Stimulated activated effector memory CD8-positive, alpha-beta T cell treated with anti-CD3 and anti-CD28 coated beads, Interleukin-12 subunit alpha, Interleukin-12 subunit beta, amount 100 ng/mL, for 72 hours (primary cell): ENCODE results near the gene HMOX1.

ENCODE experiments used
- ATAC-seq: fragments of 150-1000 bp; cut with Tn5 transposase; 2 replicates; pipeline ENCODE4 v1.10.0; 2021
- DNase-seq, 2 donors: peaks; one replicate each; pipeline ENCODE4 v3.0.0; 2021 to 2022; ENCODE audit warnings: low spot score in 2 of 2
- H3K27ac Mint-ChIP-seq: one replicate; pipeline ENCODE4 v1.8.0; 2022; ENCODE audit warnings: mild to moderate bottlenecking, mixed read lengths
- H3K36me3 Mint-ChIP-seq: one replicate; pipeline ENCODE4 v1.8.0; 2022; ENCODE audit warnings: mild to moderate bottlenecking, mixed read lengths
- H3K4me1 Mint-ChIP-seq: one replicate; pipeline ENCODE4 v1.8.0; 2022; ENCODE audit warnings: mixed read lengths
- H3K4me3 Mint-ChIP-seq: one replicate; pipeline ENCODE4 v1.8.0; 2022; ENCODE audit warnings: mild to moderate bottlenecking, mixed read lengths
- H3K9me3 Mint-ChIP-seq: one replicate; pipeline ENCODE4 v1.8.0; 2022; ENCODE audit warnings: mixed read lengths

Gene HMOX1

DNA sequence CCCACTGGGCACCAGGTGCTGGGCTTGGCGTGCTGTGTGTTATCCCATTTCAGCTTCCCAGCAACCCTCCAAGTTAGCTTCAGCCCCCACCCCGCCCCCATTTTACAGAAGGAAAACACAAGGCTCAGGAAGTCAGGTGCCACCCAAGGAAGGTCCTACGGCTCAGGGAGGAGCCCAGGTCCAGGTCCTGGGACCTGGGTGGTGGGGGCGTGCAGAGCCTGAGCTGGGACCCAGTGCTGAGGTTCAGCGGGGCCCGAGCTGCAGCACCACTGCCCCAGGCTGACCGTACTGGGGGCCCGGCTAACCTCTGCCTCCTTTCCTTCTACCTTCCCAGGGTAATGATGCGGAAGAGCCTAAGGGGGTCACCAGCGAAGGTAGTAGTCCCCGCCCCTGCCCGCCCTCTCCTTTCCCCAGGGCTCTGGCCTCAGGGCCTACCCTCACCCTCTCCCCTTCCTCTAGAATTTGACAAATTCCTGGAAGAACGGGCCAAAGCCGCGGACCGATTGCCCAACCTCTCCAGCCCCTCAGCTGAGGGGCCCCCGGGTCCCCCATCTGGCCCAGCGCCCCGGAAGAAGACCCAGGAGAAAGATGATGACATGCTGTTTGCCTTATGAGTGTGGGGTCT lies 34.2 kb upstream of the HMOX1 start:
- DNase-seq (no peak), ATAC-seq (no peak)
- Mint-ChIP-seq H3K4me1 (peaks cover 19% of the 10 kb centered on the region), H3K9me3 (no peaks in the 10 kb centered on the region), H3K36me3 (no peaks in the 10 kb centered on the region), H3K27ac (peak overlapping the region; percentile 68), H3K4me3 (no peak overlapping the region)

DNA sequence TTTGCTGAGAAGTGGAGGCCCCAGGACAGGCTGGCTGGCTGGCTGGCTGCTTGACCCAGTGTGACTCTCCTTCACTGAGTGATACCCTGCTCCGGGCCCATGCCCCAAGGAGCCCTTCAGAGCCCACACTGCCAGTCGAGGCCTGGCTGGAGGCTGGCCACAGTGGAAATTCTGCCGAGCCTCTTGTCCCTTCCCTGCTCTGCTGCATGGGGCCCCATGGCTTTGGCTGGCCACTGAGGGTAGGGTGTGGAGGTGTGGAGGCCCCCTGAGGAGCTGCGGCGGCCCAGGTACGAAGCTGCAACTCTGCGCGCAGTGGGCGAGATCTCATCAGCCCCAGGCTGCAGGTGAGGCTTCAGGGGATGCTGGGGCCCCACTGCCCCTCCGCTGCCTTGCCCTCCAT lies 33.4 kb upstream of the HMOX1 start:
- Mint-ChIP-seq H3K4me3 (no peak overlapping the region), H3K36me3 (peaks cover 4% of the 10 kb centered on the region), H3K9me3 (no peaks in the 10 kb centered on the region), H3K27ac (no peak overlapping the region), H3K4me1 (peaks cover 27% of the 10 kb centered on the region)
- no peak for DNase-seq
- no peak for ATAC-seq

DNA sequence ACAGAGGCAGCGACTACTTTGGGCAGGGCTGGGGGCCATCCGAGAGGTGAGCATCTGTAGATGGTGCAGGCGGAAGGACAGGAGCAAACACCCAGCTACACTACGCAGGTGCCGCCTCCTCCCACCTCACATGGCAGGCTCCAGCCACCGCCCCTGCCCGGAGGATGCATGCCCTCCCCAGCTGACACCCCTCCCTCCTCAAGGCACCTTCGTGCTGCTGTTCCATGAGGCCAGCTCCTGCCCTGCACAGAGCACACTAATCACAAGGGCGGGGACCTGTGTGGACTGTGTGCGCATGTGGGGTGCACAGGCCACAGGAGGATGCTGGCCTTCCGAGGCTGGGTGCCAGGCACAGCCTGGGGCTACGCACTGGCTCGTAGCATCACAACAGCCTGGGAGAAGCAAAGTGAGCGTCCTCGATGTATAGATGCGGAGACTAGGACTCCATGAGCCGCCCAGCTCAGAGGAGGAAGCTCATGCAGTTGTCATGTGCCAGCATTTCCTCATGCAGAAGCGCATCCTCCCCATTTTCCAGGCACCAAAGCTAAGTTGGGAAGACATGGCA lies 32.8 kb upstream of the HMOX1 start:
- DNase-seq (no peak), ATAC-seq (no peak)
- H3K27ac Mint-ChIP-seq: no peak overlapping the region
- H3K9me3 Mint-ChIP-seq: no peaks in the 10 kb centered on the region
- H3K4me3 Mint-ChIP-seq: no peak overlapping the region
- peaks cover 8% of the 10 kb centered on the region for H3K36me3 Mint-ChIP-seq
- H3K4me1 Mint-ChIP-seq: peaks cover 33% of the 10 kb centered on the region

DNA sequence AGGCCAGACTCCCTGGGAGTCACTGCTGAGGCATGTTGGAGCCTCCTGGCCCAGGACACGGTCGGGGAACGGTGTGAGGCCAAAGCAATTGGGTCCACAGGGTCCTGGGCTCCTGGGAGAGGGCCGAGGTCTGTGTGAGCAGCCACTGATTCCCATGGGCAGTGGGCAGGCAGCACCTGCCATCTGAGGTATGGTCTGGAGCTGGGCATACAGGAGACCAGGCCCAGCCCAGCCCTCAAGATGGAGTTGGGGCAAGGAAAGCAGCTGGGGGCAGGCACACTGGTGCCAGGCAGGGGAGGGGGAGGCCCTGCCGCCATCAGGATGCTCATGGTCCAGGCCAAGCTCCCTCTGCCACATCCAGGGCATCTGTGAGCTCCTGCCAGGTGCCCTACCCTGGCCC lies 32.2 kb upstream of the HMOX1 start:
- Mint-ChIP-seq H3K27ac (no peak overlapping the region), H3K4me1 (peaks cover 36% of the 10 kb centered on the region), H3K4me3 (no peak overlapping the region), H3K9me3 (no peaks in the 10 kb centered on the region), H3K36me3 (peaks cover 8% of the 10 kb centered on the region)
- DNase-seq: no peak
- no peak for ATAC-seq

DNA sequence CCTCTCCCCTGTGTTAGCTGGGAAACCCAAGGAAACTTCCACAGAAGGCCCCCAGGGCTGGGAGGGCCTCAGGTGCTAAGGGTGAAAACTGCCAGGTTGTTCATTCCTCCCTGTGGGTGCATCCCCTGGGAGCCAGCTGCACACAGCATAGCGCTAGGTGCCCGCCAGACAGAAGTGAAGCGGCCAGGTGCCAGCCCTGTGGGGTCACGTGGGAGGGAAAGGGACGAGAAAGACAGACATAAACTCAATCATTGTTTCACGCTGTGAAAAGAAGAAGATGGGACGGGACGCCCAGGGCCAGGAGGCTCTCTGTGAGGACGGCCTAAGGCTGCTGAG lies 31.6 kb upstream of the HMOX1 start:
- Mint-ChIP-seq H3K27ac (peak overlapping the region; percentile 71), H3K9me3 (no peaks in the 10 kb centered on the region), H3K4me1 (peaks cover 36% of the 10 kb centered on the region), H3K4me3 (no peak overlapping the region), H3K36me3 (peaks cover 8% of the 10 kb centered on the region)
- ATAC-seq (no peak), DNase-seq (no peak)

DNA sequence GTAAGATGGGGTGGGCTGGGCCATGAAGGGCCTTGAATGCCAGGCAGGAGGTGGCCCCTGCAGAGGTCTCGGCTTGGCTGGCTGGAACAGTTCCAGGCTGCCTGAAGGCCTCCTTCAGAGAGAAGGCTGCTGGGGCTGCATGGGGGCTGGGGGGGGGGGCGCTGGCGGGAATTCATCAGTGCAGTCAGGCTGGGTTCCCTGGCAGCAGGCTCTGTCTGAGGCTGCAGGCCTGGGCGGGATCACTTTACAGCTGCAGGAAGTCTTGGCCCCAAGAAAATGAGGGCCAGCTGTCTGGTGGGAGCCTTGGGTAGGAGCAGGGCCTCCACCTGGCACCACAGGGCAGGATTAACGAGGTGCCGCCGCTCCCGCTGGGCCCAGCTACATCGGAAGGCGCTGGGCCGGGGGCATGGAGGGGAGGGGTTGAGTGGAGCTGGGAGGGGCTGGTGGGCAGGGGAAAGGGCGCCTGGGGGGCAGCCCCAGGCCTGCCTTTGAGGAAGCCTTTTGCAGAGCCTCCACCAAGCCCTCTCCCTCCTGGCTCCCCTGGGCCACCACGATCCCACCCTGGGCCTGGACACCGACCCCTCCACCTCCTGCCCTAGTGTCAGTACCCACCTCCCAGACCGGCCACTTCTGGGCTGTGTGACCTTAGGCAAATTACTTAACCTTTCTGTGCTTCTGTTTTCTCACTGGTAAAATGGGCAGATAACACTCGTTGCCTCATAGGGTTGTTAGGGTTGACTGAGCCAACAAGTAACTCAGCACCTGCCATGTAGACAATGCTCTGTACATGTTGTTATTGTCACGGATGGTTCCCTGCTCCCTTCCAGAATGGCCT lies 31.0 kb upstream of the HMOX1 start:
- Mint-ChIP-seq H3K9me3 (no peaks in the 10 kb centered on the region), H3K36me3 (peaks cover 8% of the 10 kb centered on the region), H3K27ac (peak overlapping the region; percentile 89), H3K4me1 (peaks cover 36% of the 10 kb centered on the region), H3K4me3 (peak overlapping the region; percentile 82)
- ATAC-seq (no peak), DNase-seq (no peak)

DNA sequence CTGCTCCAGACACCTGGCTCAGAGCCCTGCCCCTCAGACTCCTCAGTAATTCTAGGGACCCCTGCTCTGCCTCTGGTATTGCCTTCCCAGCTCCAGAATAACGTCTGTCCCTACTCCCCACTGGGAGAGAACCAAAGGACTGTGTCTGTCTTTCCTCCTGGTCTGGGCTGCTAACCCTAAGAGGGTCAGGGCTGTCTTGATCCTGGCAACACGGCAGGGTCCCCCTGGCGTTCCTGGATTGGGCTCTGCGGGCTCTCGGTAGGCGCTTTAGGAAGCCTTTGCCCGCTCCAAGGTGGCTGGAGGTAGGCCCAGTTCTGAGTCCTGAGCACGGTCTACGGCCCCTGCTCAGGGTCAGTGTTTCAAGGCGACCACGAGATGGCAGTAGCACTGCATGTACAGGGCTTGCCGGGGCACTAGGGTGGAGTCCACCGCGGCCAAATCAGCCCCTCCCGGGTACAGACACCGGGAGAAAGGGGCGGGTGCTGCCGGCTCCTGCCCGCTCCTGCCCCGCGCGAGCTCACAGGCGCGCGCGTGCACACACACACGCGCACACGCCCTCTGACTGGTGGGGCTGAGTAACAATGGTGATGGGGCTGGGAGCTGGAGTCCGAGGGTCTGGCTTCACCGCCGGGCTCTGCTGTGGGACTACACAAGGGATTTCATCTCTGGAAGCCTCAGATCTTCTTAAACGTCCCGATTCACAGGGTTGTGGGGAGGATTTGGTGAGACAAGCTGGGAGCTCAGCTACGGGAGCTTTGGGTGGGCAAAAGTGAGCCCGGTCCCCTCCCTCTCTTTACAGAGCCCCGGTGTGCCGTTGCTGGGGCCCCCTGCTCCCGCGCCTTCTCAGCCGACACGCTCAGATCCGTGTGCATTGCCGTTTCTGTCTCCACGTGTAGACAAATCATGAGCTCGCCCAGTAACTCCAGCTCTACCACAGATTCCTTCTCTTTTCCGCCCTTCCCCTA lies 30.1 kb upstream of the HMOX1 start:
- Mint-ChIP-seq H3K36me3 (peaks cover 8% of the 10 kb centered on the region), H3K4me3 (peak overlapping the region; percentile 82), H3K27ac (peak overlapping the region; percentile 89), H3K4me1 (peaks cover 36% of the 10 kb centered on the region), H3K9me3 (no peaks in the 10 kb centered on the region)
- ATAC-seq (peak; percentile 90), DNase-seq (peak; percentile 85 to 91)

DNA sequence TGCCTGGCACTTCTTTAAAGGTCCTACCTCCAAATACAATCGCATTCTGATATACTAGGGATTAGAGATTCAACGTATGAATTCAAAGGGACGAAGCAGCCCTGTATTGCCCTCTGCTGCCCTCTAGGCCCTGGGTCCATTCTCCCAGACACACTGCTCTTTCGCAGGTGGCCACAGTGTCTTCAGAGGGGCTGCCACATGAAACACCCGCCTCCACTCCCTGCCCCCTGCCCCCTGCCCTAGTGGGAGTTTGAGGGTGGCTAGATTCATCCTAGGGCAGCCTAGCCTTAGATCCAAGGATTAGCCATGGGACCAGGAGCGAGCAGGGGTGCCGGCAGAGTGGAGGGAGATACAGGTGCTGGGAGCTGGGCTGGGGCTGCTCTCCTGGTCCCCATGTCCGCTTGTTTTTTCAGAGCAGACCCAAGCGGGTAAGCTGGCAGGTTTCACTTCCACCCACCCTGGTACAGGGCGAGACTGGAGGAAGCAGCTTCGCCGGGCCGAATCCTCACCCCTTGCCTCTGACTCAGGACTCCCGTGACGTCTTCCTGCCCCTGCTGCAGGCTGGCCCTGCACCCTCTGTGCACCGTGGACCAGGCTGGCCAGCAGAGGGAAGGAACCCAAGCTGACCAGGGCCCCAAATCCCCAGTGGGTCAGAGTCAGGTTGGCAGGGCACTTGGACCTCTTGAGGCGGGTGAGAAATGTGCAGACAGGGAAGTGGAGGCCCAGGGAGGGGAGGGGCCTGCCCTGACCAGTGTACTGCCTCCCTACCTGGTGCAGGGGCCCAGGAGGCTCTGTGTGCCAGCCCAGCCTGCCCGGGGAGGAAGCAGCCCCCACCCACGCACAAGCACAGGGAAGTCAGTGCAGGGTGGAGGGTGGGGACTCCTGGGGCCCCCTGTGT lies 28.4 kb upstream of the HMOX1 start:
- Mint-ChIP-seq H3K4me1 (peaks cover 36% of the 10 kb centered on the region), H3K9me3 (no peaks in the 10 kb centered on the region), H3K36me3 (peaks cover 8% of the 10 kb centered on the region), H3K27ac (peak overlapping the region; percentile 89), H3K4me3 (peak overlapping the region; percentile 82)
- peak; percentile 77 for ATAC-seq
- DNase-seq: peak; percentile 51 to 72

DNA sequence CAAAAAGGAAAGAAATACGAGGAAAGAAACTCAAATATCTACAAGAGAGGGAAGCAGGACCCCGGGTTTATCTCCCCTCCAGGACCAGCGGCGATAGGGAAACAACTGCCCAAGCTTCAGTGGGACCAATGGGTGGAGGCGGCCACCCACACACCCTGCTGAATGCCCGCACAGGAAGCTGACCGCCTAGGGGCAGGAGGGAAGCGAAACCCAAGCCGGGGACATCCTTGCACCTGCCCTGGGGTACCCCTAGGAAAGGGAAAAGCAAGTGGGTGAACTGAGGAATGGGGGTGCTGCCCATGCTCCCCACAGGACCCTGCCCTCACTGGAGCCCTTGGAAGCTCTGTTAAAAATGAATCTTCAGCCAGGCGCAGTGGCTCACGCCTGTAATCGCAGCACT lies 27.6 kb upstream of the HMOX1 start:
- ATAC-seq (no peak), DNase-seq (no peak)
- Mint-ChIP-seq H3K9me3 (no peaks in the 10 kb centered on the region), H3K36me3 (peaks cover 8% of the 10 kb centered on the region), H3K27ac (no peak overlapping the region), H3K4me1 (peaks cover 36% of the 10 kb centered on the region), H3K4me3 (peak overlapping the region; percentile 82)

DNA sequence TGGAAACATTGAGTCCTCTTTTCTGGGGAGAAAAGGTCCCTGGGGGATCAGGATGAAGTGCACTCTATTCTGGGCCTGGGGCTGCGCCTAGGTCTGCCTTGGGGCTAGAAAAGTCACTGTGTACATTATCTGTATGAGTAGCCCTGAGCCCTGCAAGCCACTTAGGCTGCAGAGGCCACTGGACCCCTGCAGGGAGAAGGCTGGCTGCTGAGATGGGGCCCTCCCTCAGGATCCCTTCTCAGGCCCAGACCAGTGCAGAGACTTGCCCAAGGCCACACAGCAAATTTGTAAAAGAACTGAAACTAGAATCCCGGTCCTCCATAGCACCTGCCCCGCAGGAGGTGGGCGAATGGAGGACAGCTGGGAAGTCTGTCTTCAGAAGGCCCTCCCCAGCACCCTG lies 26.8 kb upstream of the HMOX1 start:
- peaks cover 36% of the 10 kb centered on the region for H3K4me1 Mint-ChIP-seq
- no peak for ATAC-seq
- no peaks in the 10 kb centered on the region for H3K9me3 Mint-ChIP-seq
- H3K27ac Mint-ChIP-seq: no peak overlapping the region
- no peak for DNase-seq
- peaks cover 8% of the 10 kb centered on the region for H3K36me3 Mint-ChIP-seq
- no peak overlapping the region for H3K4me3 Mint-ChIP-seq

DNA sequence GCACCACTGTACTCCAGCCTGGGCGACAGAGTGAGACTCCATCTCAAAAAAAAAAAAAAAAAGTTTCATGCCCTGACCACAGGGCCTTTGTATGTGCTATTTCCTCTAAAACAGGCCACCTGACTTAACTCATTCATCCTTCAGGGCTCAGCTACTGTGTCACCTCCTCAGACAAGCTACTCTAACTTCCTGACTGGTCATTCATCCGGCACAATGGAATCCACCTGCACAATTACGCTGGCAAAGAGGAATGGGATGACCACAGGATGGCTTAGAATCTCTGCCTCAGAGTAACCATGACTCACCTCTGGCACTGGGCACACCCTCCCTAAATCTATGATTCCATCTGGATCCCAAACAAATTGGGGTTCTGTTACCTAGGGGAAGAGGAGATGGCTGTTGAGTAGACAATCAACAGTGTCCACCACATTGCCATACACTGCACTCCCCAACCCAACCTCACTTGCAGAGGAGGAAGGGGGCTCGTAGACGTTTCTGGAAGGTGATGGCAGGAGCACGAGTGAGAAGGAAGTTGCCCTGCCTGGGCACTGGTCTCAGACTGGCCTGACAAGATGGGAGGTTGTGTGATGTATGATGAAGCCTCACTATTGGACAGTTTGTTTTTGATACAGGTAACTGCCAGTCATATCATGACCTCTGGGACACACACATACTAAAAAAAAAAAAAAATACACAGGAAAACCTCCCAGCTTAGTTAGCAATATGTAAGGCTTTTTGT lies 22.8 kb upstream of the HMOX1 start:
- ATAC-seq: no peak
- Mint-ChIP-seq H3K4me1 (peaks cover 4% of the 10 kb centered on the region), H3K9me3 (no peaks in the 10 kb centered on the region), H3K4me3 (no peak overlapping the region), H3K27ac (no peak overlapping the region), H3K36me3 (no peaks in the 10 kb centered on the region)
- no peak for DNase-seq

DNA sequence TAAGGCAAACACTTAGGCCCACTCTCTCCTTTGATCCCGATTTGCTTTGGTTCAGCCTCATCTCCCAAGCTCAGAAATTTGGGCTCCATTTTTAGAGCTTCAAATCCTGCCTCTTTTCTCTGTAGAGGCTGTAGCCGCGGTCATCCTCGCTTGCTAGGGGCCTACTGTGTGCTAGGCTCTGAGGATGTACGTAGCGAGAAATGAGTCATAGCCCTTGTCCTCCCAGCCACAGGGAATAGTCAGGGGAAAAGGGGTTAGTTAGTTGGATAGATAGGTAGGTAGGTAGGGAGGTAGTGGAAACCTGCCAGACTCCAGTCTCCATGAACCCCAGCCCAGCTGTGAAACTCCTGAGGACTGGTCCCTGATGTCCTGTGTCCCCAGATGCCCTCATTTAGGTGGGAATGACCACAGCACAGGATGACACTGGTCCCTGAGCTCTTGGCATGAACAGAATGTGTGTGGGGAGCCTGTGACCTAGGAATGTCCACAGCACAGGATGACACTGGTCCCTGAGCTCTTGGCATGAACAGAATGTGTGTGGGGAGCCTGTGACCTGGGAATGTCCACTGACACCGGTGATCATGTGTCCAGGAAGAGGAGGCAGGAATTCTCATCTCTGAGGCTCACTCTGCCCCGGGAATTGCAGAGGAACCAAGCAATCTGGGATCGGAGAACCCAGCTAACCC lies 21.4 kb upstream of the HMOX1 start:
- ATAC-seq (no peak), DNase-seq (no peak)
- Mint-ChIP-seq H3K4me3 (no peak overlapping the region), H3K27ac (no peak overlapping the region), H3K36me3 (no peaks in the 10 kb centered on the region), H3K9me3 (no peaks in the 10 kb centered on the region), H3K4me1 (no peaks in the 10 kb centered on the region)

DNA sequence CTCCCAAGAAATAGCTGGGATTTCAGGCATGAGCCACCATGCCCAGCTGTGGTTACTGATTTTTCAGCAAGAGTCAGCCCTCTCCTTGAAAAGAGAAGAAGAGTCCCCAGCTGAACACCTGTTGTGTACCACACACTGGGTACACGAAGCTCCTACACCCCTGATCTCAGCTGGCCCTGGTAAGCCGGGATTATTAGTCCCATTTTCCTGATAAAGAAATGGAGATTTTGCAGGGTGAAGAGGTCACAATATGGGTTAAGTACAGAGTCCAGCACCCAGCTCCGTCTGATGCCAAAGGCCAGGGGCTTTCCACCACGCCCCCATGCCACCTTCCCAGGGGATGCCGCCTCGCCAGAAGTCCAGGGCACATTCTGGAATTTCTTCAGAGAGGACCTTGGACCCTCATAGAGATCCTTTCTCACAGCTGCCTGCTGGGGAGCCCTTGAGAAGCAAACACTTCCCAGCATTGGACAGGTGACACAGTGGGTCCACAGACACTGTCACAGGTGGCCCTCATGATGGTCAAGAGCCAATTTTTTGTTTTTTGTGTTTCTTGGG lies 19.8 kb upstream of the HMOX1 start:
- DNase-seq (no peak), ATAC-seq (no peak)
- Mint-ChIP-seq H3K27ac (no peak overlapping the region), H3K4me3 (no peak overlapping the region), H3K9me3 (no peaks in the 10 kb centered on the region), H3K4me1 (no peaks in the 10 kb centered on the region), H3K36me3 (no peaks in the 10 kb centered on the region)
